Measurements from ENCODE around the gene C19orf53.

The C19orf53 gene

GRCh38 chr19:13825489-13826441 is 51.5 kb downstream of the C19orf53 start:
- in situ Hi-C loops (cut with HindIII; ENCODE audit: low sequenced_read_pairs) = no loop called here

- in situ Hi-C loops (cut with HindIII; ENCODE audit: low sequenced_read_pairs) = no loop called here
Observed at GRCh38 chr19:13826652-13827235, 52.5 kb downstream of the C19orf53 start.

- in situ Hi-C loops (cut with HindIII; ENCODE audit: low sequenced_read_pairs) = no loop called here
Observed at GRCh38 chr19:13827656-13828055, 53.4 kb downstream of the C19orf53 start.

All from DLD1 (cell line).